ENCODE results near the gene FNIP2.

FNIP2 gene

GRCh38 chr4:158796370-158797140, 27.7 kb downstream of the FNIP2 start:
- Histone ChIP-seq H3K9me3 (ENCODE audit: insufficient read depth, low read depth, low read length) (no peaks in the 10 kb centered on the region), H3K79me2 (ENCODE audit: insufficient read depth, low read length) (peaks cover 96% of the 10 kb centered on the region), H4K20me1 (ENCODE audit: insufficient read depth, low read length, poor library complexity, severe bottlenecking) (no peaks in the 10 kb centered on the region), H3K4me2 (ENCODE audit: low read depth, low read length, poor library complexity, severe bottlenecking) (no peak overlapping the region), H2AFZ (ENCODE audit: low read length) (no peak overlapping the region), H3K4me3 (ENCODE audit: low read length, poor library complexity, severe bottlenecking) (no peak overlapping the region), H3K27me3 (ENCODE audit: insufficient read depth, low read length, poor library complexity, severe bottlenecking) (no peaks in the 10 kb centered on the region), H3K9ac (ENCODE audit: low read depth, low read length, poor library complexity, severe bottlenecking) (no peak overlapping the region), H3F3A (ENCODE audit: low read depth) (no peaks in the 10 kb centered on the region), H3K4me1 (ENCODE audit: insufficient read depth, low read length, poor library complexity, severe bottlenecking) (peaks cover 25% of the 10 kb centered on the region), H3K9me2 (replicated peaks; ENCODE audit: low read depth, low read length) (no peaks in the 10 kb centered on the region), H3K36me3 (ENCODE audit: insufficient read depth, low read length) (no peaks in the 10 kb centered on the region)
- TF ChIP-seq EZH2phosphoT487 (IDR thresholded peaks at IDR 0.05; ENCODE audit: borderline replicate concordance) (no peak), CTCF (conservative IDR thresholded peaks at IDR 0.05; ENCODE audit: low read length) (no peak)

GRCh38 chr4:158798062-158798461, 29.2 kb downstream of the FNIP2 start:
- Histone ChIP-seq H3K4me3 (ENCODE audit: low read length, poor library complexity, severe bottlenecking) (no peak overlapping the region), H3K4me1 (ENCODE audit: insufficient read depth, low read length, poor library complexity, severe bottlenecking) (peaks cover 22% of the 10 kb centered on the region), H3K27me3 (ENCODE audit: insufficient read depth, low read length, poor library complexity, severe bottlenecking) (no peaks in the 10 kb centered on the region), H3K4me2 (ENCODE audit: low read depth, low read length, poor library complexity, severe bottlenecking) (no peak overlapping the region), H3K9me3 (ENCODE audit: insufficient read depth, low read depth, low read length) (no peaks in the 10 kb centered on the region), H3K79me2 (ENCODE audit: insufficient read depth, low read length) (peaks cover 96% of the 10 kb centered on the region), H4K20me1 (ENCODE audit: insufficient read depth, low read length, poor library complexity, severe bottlenecking) (no peaks in the 10 kb centered on the region), H2AFZ (ENCODE audit: low read length) (no peak overlapping the region), H3F3A (ENCODE audit: low read depth) (no peaks in the 10 kb centered on the region), H3K36me3 (ENCODE audit: insufficient read depth, low read length) (no peaks in the 10 kb centered on the region), H3K9me2 (replicated peaks; ENCODE audit: low read depth, low read length) (no peaks in the 10 kb centered on the region), H3K9ac (ENCODE audit: low read depth, low read length, poor library complexity, severe bottlenecking) (no peak overlapping the region)
- TF ChIP-seq EZH2phosphoT487 (IDR thresholded peaks at IDR 0.05; ENCODE audit: borderline replicate concordance) (no peak), CTCF (conservative IDR thresholded peaks at IDR 0.05; ENCODE audit: low read length) (no peak)

- Histone ChIP-seq H3F3A (ENCODE audit: low read depth) (no peaks in the 10 kb centered on the region), H4K20me1 (ENCODE audit: insufficient read depth, low read length, poor library complexity, severe bottlenecking) (no peaks in the 10 kb centered on the region), H3K9me2 (replicated peaks; ENCODE audit: low read depth, low read length) (no peaks in the 10 kb centered on the region), H3K27me3 (ENCODE audit: insufficient read depth, low read length, poor library complexity, severe bottlenecking) (no peaks in the 10 kb centered on the region), H3K4me2 (ENCODE audit: low read depth, low read length, poor library complexity, severe bottlenecking) (no peak overlapping the region), H3K9me3 (ENCODE audit: insufficient read depth, low read depth, low read length) (no peaks in the 10 kb centered on the region), H2AFZ (ENCODE audit: low read length) (no peak overlapping the region), H3K9ac (ENCODE audit: low read depth, low read length, poor library complexity, severe bottlenecking) (no peak overlapping the region), H3K36me3 (ENCODE audit: insufficient read depth, low read length) (no peaks in the 10 kb centered on the region), H3K4me3 (ENCODE audit: low read length, poor library complexity, severe bottlenecking) (no peak overlapping the region), H3K79me2 (ENCODE audit: insufficient read depth, low read length) (peaks cover 93% of the 10 kb centered on the region), H3K4me1 (ENCODE audit: insufficient read depth, low read length, poor library complexity, severe bottlenecking) (peaks cover 34% of the 10 kb centered on the region)
- TF ChIP-seq CTCF (conservative IDR thresholded peaks at IDR 0.05; ENCODE audit: low read length) (no peak), EZH2phosphoT487 (IDR thresholded peaks at IDR 0.05; ENCODE audit: borderline replicate concordance) (no peak)
These were observed 30.4 kb downstream of the FNIP2 start for GRCh38 chr4:158799013-158799770.
